Measurements from ENCODE around the gene TUBGCP4. TPM values are rescaled to one million over a fixed set of nuclear protein-coding genes. Genes with fewer than 3 reads are reported as not detected.

The TUBGCP4 gene
- total RNA-seq, 1 experiment from 2014 or later, result 31.9 TPM

DNA sequence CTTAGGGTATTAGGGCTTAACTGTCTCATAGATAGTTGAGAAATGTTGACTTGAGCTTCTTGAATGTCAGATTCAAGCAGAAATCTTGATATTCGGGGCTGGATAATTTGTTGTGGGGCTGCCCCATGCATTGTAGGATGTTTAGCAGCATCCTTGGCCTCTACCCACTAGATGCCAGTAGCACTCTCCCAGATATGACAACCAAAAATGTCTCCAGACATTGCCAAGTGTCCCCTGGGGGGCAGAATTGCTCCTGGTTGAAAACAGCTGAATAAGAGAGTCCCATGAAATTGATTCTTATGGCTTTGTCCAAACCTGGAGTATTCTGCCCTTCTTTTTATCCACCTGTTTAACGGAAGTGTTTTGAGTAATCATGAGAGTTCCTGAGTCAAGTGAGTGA, 24.6 kb upstream of the TUBGCP4 start:
- no TSS peak for BruUV-seq (replicated peaks)
- in situ Hi-C loops (cut with HindIII; ENCODE audit: low pct_unique_long_range_greater_than_20kb, low sequenced_read_pairs), result no loop called here
- TF ChIP-seq CTCF (IDR thresholded peaks at IDR 0.05) (peak; percentile 18), POLR2AphosphoS5 (IDR thresholded peaks at IDR 0.05; ENCODE audit: low read depth, low read length) (no peak)
- Histone ChIP-seq H3K4me3 (ENCODE audit: low read depth in 2 of 2, low read length in 2 of 2) (no peak overlapping the region), H3K27ac (ENCODE audit: low read length) (no peak overlapping the region), H3K27me3 (ENCODE audit: control insufficient read depth, insufficient read depth, low read length) (no peaks in the 10 kb centered on the region), H3K4me1 (ENCODE audit: control insufficient read depth, insufficient read depth, low read length) (no peaks in the 10 kb centered on the region), H3K36me3 (ENCODE audit: control insufficient read depth, insufficient read depth, low read length) (peaks cover 4% of the 10 kb centered on the region), H3K9me3 (ENCODE audit: control insufficient read depth, insufficient read depth, low read depth, low read length) (no peaks in the 10 kb centered on the region)
- DNase-seq (ENCODE audit: low read depth, low spot score) (no peak), ATAC-seq (no peak)
- ChIA-PET POLR2A (no interaction called here), CTCF (interaction anchor here (0.5 kb wide), 1 partner anchor 17 kb away, joined by 3 read pairs; no protein-coding TSS in a partner anchor)
- intact Hi-C loops (cut with micrococcal nuclease; ENCODE audit: unreplicated experiment), result no loop called here

DNA sequence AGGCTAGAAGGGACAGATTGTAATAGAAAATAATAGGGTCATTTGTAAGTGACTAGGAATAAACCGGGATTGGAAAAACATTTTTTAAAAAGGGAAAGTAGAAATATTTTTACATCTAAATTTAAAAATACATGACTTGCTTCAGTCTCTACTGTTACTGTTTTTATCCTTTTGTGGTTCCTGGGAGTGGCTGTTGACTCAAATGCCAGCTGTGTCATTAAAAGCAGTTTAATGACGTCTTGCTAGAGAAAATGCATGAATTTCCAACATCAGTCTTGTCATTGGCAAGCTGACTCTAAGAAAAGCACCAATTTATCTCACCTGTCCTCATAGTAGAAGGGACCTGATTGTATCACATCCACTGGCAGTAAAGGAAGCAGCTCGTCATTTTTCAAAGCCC, 23.8 kb upstream of the TUBGCP4 start:
- TF ChIP-seq, protein P1, sequence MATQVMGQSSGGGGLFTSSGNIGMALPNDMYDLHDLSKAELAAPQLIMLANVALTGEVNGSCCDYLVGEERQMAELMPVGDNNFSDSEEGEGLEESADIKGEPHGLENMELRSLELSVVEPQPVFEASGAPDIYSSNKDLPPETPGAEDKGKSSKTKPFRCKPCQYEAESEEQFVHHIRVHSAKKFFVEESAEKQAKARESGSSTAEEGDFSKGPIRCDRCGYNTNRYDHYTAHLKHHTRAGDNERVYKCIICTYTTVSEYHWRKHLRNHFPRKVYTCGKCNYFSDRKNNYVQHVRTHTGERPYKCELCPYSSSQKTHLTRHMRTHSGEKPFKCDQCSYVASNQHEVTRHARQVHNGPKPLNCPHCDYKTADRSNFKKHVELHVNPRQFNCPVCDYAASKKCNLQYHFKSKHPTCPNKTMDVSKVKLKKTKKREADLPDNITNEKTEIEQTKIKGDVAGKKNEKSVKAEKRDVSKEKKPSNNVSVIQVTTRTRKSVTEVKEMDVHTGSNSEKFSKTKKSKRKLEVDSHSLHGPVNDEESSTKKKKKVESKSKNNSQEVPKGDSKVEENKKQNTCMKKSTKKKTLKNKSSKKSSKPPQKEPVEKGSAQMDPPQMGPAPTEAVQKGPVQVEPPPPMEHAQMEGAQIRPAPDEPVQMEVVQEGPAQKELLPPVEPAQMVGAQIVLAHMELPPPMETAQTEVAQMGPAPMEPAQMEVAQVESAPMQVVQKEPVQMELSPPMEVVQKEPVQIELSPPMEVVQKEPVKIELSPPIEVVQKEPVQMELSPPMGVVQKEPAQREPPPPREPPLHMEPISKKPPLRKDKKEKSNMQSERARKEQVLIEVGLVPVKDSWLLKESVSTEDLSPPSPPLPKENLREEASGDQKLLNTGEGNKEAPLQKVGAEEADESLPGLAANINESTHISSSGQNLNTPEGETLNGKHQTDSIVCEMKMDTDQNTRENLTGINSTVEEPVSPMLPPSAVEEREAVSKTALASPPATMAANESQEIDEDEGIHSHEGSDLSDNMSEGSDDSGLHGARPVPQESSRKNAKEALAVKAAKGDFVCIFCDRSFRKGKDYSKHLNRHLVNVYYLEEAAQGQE (IDR thresholded peaks at IDR 0.05; ENCODE audit: insufficient read depth in 1 of 2, low read depth in 2 of 2, low read length in 1 of 2), result no peak
- TF ChIP-seq TCF7L2 (IDR thresholded peaks at IDR 0.05; ENCODE audit: low read depth, low read length) (no peak), SIN3A (IDR thresholded peaks at IDR 0.05; ENCODE audit: borderline replicate concordance, insufficient read depth, low read depth, low read length) (no peak), CTCF (IDR thresholded peaks at IDR 0.05) (no peak), POLR2AphosphoS5 (IDR thresholded peaks at IDR 0.05; ENCODE audit: low read depth, low read length) (no peak)
- POLR2A ChIA-PET, result no interaction called here
- BruUV-seq (replicated peaks), result no TSS peak
- in situ Hi-C loops (cut with HindIII; ENCODE audit: low pct_unique_long_range_greater_than_20kb, low sequenced_read_pairs) (no loop called here), intact Hi-C loops (cut with micrococcal nuclease; ENCODE audit: unreplicated experiment) (no loop called here)
- Histone ChIP-seq H3K9me3 (ENCODE audit: control insufficient read depth, insufficient read depth, low read depth, low read length) (no peaks in the 10 kb centered on the region), H3K4me1 (ENCODE audit: control insufficient read depth, insufficient read depth, low read length) (no peaks in the 10 kb centered on the region), H3K27me3 (ENCODE audit: control insufficient read depth, insufficient read depth, low read length) (no peaks in the 10 kb centered on the region), H3K36me3 (ENCODE audit: control insufficient read depth, insufficient read depth, low read length) (peaks cover 6% of the 10 kb centered on the region), H3K27ac (ENCODE audit: low read length) (no peak overlapping the region), H3K4me3 (ENCODE audit: low read depth in 2 of 2, low read length in 2 of 2) (no peak overlapping the region)
- CTCF ChIA-PET, result no interaction called here
- ATAC-seq (no peak), DNase-seq (ENCODE audit: low read depth, low spot score) (no peak)

Data from Panc1 (cell line).